Measurements from ENCODE around the gene NOS1AP. TPM values are rescaled to one million over a fixed set of nuclear protein-coding genes. Genes with fewer than 3 reads are reported as not detected.
"Not testable (repeated sequence)": the region's sequence is repeated elsewhere in the genome, so short reads cannot be mapped to it uniquely, and the experiment has no call there.

Gene NOS1AP
- 1.1 TPM for polyA plus RNA-seq (ENCODE audit: insufficient read length)

DNA sequence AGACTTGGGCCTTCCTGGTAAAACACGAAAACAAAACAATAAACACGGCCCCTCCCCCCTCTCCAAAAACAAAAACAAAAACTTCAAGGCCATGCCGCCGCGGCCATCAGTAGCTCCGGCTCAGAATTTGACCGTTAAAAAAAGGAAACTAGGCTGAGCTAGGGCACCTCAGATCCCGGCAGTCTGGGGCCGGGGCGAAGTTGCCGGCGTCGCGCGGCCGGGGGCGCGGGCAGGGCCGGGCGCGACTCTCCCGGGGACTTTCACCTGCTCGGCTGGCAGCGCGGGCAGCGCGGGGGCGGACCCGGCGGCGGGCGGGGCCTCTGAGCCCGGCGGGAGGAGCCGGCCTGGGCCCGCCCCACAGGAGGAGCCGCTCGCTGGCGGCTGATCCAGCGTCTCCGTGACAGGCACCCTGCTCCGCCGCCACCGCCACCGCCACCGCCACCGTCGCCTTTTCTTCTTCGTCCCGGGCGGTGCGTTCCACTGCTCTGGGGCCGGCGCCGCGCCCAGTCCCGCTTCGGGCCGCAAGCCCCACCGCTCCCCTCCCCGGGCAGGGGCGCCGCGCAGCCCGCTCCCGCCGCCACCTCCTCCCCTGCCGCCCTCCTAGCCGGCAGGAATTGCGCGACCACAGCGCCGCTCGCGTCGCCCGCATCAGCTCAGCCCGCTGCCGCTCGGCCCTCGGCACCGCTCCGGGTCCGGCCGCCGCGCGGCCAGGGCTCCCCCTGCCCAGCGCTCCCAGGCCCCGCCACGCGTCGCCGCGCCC is at the start of gene NOS1AP:
NOS1AP (plus strand) TSS at position 358 of the 760 bp plus-strand sequence. CDS start 487 bp downstream, outside the sequence.
- peak; percentile 71 for DNase-seq

DNA sequence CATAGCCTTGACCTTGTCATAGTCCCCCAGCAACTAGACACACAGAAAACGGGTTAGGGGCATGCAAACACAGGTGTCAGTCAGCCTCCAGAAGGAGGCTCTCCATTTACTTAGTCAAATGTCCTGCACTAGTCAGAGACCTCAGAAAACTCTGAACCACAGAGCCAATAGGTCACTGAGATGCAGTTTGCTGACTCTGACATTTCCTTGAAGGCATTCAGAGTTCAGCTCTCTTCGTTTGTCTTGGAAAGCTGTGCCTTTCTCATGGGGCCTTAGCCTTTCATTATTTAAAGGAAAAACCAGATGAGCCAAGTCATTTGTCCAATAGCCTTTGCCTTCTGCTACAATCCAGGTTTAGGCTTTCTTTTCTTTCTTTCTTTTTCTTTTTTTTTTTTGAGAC is 49.3 kb upstream of the NOS1AP start:
- no peak for DNase-seq

DNA sequence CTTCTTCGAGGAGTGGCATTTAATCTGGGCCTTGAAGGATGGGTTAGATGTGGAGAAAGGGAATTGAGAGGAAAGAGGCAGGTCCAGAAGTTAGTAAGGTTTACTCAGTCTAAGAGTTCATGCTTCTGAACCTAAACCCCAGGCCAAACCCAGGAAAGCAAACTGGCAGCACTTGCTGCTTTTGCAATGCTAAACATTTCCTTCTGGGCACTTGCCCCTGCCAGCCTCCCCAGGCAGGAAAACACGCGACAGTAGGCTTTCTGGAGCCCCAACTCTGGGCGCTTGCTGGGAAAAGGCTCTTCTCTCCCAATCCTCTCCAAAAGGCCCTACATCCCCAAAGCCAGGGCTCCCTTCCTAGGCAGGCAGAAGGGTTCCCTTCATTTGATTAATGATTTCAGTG is 48.4 kb upstream of the NOS1AP start:
- DNase-seq, result no peak

DNA sequence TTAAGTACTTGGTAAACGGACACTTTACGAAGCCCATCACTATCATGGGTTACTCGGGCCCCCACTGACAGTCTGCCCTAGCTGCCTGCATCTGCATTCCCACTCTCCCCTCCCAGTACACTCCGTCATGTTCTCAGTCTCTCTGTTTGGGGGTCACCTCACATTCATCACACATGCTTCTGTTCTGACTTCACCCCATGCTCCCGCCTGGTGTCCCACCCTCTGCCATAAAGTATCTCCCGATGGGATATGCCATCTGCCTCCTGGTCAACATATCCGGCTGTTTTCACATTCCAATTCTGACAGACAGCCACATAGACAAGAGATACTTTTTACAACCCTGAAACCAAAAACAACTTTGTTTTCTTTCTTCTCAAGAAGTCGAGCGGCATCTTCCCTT is 46.9 kb upstream of the NOS1AP start:
- DNase-seq, result no peak

DNA sequence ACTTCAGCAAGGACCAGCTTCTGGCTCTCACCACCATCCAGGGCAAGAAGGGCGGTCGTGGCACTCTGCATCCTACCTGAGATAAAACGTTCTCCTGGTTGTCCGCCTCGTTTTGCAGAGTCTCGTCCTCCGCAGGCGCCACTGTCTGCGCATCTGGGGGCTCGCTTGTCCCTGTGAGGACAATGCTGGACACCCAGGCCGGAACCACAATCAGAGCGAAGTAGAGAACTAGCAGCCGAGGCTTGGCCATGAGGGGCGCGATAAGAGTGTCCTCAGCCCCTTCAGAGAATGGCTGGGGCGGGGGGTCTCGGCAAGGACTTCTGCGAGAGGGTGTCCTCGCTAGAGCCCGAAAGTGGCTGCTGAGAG is 46.3 kb upstream of the NOS1AP start:
- no peak for DNase-seq

DNA sequence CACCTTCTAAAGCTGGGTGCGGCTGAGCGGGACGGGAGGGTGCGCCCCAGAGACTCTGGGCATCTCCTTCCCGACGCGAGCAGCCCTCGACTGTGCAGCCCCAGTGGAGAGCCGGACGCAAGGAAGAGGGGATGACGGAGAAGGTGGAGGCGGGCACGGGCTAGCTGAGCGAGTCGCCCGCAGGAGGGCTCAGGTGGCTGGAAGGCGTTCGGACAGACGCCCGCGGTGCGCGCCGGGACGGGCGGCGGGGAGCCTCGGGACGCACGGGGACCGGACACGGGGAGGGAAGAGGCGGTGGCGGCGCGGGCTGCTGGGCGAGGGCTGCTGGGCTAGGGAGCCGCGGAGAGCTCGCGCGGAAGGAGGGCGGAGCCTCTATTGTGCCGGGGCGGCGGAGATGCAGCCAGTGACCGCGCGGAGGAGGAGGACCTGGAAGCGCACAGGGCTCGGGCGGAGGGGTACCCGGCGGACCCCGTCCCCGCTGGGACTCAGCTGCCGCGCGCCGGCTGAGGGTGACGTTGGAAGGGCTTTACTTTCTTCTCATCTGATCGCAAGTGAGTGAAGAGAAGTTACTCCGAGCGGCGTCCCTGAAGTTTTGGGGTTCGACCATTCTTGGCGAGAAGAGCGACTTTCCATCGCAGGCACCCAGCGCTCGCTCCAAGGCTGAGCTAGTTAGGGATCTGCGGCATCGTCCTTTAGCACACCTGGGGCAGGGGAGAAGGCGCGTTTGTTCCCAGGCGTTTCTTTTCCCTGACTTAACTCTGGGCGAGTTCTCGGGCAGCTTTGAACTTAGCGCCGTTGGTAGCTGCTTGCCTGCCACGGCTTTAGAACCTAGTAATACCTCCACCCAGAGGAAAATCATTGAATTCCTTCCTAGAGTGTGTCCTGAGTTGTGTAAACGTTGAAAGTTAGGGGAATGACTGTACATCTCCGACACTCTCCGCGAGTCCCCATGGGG is 45.7 kb upstream of the NOS1AP start, which contains the start of gene OLFML2B:
OLFML2B (minus strand) TSS at position 323 of the 955 bp plus-strand sequence. CDS start 439 bp downstream, outside the sequence.
- peak; percentile 81 for DNase-seq

DNA sequence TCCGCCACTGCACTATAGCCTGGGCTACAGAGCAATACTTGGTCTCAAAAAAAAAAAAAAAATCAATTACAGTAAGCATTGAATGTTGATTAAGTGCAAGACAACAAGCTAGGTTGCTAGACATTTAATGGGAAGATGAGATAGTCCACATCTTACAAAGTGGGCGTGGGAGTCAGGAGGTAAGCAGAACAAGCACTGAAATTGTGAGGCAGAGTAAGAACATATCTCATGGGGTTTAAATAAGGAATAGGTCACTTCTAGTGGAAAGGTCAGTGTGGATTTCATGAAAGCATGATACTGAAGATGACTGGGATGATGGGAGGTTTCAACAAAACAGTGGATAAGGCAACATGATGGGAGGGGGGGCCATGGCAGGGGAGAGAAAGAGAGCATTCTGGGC is 44.0 kb upstream of the NOS1AP start:
- no peak for DNase-seq

DNA sequence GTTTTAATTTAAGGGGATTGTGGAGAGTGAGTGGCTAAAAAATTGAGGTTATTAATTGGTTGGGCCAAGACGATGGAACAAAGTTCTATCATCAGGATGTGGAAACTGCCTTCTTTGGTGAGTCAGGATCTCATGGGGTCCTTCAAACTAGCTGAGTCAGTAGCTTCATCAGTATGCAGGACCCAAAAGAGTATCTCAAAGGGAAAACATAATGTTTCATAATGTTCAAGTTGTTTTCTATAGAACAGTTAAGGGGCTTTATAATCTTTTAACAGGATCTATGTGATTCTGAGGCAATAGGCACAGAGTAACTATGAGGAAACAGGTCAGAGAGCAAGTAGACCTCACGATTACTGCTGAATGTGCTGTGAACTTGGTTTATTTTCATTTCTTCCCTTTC is 42.6 kb upstream of the NOS1AP start:
- no peak for DNase-seq

DNA sequence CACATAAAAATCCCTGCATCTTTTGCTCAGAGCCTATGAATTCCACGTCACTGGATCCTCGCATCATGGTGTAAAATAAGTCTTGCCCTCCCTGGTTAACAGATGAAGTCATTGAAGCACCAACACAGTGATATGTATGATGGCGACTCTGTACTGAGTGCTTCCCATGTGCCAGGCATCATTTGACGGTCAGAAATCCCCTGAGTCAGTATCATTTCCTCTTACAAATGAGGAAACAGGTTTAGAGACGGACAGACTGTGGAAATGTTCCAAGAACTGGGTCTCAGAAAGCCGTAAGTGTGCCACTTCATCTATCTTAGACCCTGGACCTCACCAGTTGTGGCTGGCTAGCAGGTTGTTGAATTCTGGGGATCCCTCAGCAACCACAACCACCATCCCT is 40.8 kb upstream of the NOS1AP start:
- no peak for DNase-seq

DNA sequence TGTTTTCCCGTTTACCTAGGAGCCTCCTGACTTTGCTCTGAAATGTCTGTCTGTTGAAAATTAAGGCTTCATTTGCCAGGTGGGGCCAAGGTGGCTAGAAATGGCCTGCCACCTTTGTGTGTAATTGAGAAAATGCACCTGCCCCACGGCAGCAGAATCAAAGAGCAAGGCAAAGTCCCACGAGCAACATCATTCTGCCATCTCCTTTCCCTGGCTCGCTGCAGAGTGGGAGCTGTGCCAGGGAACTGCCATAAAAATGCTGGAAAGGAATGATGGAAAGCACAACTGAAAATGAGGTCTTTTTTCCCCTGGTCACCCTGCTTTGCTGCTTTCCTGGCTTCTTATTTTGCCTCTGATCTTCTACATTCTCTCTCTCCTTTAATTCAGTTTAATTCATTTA is 40.3 kb upstream of the NOS1AP start:
- no peak for DNase-seq

DNA sequence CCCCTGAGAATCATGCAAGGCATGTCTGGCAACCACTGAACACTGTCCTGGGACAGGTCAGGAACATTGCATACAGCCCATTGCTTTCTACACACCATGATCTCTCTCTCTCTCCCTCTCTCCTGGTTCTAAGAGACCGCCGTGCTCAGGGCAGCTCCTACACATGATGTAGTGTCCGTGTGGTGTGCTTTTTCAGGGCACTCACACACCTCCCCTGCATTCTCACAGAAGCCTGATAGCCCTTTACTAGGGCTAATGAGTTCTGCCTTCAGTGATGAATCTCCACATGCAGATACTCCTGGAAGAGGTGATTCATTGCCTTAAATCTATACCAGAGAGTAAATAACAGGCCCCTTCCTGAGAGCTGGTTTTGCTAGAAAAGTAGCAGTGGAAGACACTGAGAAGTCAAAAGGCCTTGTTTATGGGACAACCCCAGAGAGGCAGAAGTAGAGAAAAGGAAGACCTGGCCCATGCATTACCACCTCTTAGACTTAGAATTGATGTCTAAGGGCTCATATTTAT is 38.7 kb upstream of the NOS1AP start:
- no peak for DNase-seq

DNA sequence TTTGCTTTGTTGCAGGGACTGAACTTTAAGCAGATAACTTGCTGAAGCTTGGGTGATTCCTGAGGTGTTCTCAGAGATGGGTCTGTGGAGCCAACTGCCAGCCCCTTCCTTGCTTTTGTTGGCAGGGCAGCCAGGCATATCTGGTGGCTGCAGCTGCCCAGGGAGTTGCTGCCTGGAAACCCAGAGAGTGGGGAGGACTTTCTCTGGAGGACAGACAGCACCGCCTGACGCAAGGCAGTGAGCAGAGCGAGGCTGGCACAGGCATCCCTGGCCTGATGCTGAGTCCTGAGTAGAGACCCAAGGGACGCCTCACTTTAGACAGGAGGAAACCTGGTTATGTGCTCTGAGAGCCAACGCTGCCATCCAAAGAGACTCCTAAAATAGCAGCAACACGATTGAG is 36.1 kb upstream of the NOS1AP start:
- no peak for DNase-seq

DNA sequence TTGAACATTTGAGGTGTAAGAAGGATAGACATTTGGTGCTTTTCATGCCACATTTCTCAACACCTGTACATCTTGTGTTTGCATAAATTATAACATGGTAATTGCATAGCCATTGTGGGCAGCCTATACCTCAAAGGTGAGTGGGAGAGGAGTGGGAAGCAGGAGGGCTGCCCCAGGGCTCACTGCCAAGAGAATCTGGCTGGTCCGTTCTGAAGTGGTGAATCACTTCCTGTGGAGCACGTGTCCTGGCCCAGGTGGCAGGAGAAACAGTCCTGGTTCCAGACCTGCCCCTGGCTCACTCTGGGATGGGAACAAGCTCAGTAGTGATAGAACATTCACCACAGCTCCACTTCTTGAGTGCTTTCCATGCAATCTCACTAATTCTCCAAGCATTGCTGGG is 34.2 kb upstream of the NOS1AP start:
- DNase-seq, result no peak

DNA sequence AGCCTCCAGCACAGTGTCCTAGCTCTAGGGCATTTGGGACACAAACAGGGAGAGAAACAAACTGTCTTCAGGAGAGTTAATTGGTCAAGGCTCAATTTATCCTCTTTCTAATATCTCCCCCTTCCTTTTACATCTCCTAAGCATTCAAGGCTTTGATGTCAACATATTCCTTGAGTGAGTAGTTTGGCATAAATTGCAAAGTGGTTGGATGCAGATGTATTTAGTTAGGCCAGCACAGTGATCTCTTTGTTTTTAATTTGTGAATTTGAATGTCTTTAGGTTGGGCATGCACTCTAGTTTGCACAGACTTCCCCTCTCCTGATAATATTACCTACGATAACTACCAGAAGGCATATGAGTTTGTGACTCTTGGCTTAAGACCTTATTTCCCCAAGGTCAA is 33.3 kb upstream of the NOS1AP start:
- DNase-seq, result no peak

DNA sequence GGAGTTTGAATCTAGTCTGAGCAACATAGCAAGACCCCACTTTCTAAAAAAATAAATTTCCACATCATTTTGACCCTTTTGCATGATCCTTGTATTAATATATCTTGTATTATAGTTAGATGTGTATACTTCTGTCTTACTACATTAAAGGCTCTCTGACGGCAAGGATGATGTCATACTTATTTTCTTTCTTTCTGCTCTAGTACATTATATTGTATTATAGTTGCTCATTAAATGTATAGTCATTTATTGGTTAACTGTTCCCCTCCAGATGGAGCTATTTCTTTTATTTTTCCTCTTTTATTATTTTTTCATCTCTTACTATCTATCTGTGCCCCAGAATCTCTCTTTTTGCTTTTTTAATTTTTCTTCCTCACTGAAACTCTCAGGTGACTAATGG is 30.9 kb upstream of the NOS1AP start:
- DNase-seq, result no peak

DNA sequence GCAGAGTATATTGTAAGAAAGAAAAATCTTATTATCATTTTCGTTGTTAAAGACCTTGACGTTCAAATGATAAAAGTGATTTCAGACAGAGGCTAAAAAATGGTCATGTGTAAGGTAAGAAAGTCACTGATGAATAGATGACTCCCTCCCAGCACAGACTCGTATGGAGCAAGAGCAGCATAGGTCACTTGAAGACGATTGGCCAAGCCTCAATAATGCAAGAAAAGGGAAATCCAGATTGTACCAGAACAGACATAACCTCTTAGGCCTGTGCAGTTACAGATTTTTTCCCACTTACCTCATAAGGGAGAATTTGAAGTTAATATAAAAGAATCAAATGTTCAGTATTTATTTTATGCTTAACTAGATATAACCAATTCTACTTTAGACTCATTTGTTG is 29.5 kb upstream of the NOS1AP start:
- DNase-seq, result no peak

DNA sequence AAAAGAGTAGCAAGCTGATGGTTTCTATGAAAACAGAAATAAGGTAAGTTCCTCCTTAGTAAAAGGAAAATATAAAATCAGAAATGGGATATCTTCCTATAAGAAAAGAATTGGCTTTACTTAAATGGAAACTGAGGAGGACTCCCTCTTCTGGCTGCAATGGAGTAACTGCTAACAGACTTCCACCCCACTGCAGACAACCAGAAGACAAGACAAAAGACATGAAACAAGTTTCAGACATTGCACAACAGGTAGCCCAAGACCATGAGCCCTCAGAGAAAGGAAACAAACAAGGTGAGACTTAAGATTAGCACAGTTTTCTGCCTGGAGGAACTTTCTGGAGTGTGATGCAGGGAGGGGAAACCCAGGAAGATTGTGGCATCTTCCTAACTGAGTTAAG is 28.8 kb upstream of the NOS1AP start:
- no peak for DNase-seq

DNA sequence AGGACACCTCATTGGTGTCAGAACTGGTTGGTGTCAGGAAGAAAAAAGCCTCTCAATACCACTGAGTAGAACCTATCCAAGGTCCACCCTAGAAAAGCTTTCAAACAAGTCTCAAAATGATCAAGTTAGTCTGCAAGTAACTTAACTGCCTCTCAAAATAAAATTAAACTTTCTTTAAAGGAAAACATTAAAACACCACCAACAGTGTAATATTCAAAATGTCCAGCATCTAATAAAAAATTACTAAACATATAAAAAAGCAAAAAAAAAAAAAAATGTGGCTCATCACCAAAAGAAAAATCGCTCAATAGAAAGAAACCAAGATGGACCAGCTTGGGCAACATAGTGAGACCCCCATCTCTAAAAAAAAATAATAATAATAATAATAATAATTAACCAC is 27.1 kb upstream of the NOS1AP start:
- DNase-seq, result no peak

DNA sequence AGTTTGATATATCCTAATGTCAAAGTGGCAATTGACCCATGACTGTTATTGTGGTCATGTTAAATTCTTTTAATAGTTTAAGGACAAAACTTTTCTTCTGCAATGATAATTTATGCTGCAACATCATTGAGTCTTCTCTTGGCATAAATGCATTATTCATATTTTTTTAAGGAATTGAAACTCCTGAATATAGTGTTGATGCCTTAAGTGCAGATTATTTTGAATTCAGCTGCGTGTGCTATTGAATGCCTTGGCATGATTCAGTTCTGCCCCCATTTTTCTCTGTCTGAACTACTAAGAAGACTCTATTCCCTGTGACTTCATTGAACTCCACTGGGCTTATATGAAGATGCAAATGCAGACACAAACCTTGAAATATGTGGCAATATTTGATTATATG is 22.6 kb upstream of the NOS1AP start:
- no peak for DNase-seq

DNA sequence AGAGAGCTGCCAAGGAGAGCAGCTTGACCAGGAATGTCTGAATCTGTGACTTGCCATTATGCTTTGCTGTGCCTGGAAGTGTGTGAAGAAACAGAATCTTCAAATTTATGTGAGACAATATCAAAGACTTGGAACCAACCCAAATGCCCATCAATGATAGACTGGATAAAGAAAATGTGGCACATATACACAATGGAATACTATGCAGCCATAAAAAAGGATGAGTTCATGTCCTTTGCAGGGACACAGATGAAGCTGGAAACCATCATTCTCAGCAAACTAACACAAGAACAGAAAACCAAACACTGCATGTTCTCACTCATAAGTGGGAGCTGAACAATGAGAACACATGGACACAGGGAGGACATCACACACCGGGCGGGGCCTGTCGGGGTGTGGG is 15.5 kb upstream of the NOS1AP start:
- DNase-seq, result not testable (repeated sequence)

DNA sequence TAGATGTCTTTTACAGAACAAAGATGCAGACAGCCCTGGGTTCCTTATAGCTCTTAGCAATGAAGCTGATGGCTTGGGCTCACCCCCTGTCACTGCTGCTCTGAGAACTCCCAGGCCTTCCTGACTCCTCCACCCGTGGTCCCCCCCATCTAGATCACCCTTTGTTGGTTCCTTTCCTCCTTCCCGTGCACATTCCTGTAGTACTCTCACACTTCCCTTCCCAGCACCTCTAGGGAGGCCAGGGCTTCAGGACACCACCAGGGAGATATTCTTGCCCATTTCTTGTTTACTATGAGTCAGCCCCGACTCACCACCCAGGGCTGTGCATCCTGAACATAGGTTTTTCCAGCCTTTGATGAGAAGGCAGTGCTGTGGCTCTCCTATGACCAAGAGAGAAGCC is 14.4 kb upstream of the NOS1AP start:
- no peak for DNase-seq

DNA sequence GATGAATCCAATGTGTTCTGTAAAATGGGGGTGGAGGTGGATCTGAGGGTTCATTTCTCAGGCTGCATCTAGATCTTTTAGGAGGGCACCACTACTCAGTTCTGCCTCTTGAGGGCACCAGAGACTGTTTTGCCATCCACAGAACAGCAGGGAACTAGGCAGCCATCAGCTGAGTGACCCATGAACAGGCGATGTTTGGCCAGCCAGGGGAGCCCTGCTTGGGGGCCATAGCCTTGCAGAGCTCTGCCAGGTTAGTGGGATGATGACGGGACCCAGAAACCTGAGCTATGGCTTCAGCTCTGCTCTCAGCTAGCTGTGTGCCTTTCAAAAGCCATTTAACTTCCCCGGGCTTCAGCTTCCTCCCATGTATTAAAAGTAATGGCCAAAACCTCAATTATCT is 13.4 kb upstream of the NOS1AP start:
- peak; percentile 50 for DNase-seq

DNA sequence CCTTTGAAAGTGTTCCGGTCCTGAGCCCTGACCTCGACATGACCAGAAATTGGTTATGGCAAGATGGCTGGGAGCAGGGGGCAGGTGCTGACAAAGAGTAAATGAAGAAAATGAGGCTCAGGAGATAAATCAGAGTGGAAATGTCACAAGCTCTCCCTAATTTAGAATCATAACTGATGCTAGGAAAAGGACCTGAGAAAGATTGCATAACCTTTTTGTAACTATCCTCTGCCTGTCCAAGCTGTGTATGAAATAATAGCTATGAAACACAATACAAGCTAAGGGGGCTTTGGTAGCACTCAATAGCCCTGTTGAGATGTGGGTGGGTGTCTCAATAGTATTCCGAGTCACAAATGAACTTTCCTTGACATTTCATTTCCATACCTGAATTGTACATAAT is 12.9 kb upstream of the NOS1AP start:
- DNase-seq, result no peak

DNA sequence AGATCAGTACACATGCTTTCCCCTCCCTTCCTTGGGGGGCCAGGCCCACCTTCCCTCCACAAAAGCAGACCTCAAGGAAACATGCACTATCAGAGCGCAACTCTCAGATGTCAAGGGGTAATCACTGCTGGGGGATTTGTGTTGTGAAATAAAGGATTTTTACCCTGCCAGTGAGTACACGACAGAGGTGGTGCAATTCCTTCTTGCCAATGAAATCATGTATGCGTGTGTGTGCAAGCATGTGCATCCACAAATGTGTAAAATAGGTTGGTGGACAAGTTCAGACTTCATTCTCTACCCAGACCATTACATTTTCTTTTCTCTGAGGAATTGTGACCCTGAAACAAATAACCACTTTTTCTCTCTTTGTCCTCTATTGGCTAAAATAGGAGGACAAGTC is 9.8 kb upstream of the NOS1AP start:
- no peak for DNase-seq
